GM23338 (cell line): ENCODE data around the gene NRIP3.

Source experiments
- CREB1 ChIP-seq: fragments of 250-450 bp; sonication (Bioruptor Pico); IDR thresholded peaks from 2 replicates; pipeline ENCODE4 v1.5.0; 2020; ENCODE audit warnings: low read depth, mild to moderate bottlenecking, moderate library complexity
- ETS1 ChIP-seq: IDR thresholded peaks from 2 replicates; pipeline ENCODE4 v1.6.1; 2016; ENCODE audit warnings: antibody characterized with exemption
- EZH2 ChIP-seq: fragments of 200-600 bp; sonication (generic); IDR thresholded peaks from one replicate; pipeline ENCODE4 v1.8.0; 2017; ENCODE audit warnings: antibody characterized with exemption, mild to moderate bottlenecking, low read depth; ENCODE audit not compliant: unreplicated experiment
- EZH2phosphoT487 ChIP-seq: fragments of 200-600 bp; sonication (generic); IDR thresholded peaks from one replicate; pipeline ENCODE4 v1.8.1; 2018; ENCODE audit warnings: antibody characterized with exemption; ENCODE audit not compliant: unreplicated experiment
- POLR2AphosphoS5 ChIP-seq: IDR thresholded peaks from 2 replicates; pipeline ENCODE4 v1.6.1; 2016; ENCODE audit warnings: antibody characterized with exemption, low read depth
- REST ChIP-seq: IDR thresholded peaks from one replicate; pipeline ENCODE4 v1.6.1; 2018; ENCODE audit warnings: antibody characterized with exemption; ENCODE audit not compliant: unreplicated experiment
- ZNF114 ChIP-seq: fragments of 250-450 bp; sonication (Bioruptor Pico); IDR thresholded peaks from 2 replicates; pipeline ENCODE4 v1.5.0; 2020; ENCODE audit warnings: mild to moderate bottlenecking, moderate library complexity
- TF ChIP-seq, protein P1 (sequence below), 2 experiments: fragments of 200-600 bp in 1 of 2; sonication (generic) in 1 of 2; conservative IDR thresholded peaks; 2 replicates each; pipeline versions ENCODE4 v1.5.1 to v1.6.1; 2016 to 2017; ENCODE audit warnings: antibody characterized with exemption in 2 of 2, low read depth in 2 of 2, mild to moderate bottlenecking in 2 of 2, moderate library complexity in 1 of 2

- TF ChIP-seq, protein P1, sequence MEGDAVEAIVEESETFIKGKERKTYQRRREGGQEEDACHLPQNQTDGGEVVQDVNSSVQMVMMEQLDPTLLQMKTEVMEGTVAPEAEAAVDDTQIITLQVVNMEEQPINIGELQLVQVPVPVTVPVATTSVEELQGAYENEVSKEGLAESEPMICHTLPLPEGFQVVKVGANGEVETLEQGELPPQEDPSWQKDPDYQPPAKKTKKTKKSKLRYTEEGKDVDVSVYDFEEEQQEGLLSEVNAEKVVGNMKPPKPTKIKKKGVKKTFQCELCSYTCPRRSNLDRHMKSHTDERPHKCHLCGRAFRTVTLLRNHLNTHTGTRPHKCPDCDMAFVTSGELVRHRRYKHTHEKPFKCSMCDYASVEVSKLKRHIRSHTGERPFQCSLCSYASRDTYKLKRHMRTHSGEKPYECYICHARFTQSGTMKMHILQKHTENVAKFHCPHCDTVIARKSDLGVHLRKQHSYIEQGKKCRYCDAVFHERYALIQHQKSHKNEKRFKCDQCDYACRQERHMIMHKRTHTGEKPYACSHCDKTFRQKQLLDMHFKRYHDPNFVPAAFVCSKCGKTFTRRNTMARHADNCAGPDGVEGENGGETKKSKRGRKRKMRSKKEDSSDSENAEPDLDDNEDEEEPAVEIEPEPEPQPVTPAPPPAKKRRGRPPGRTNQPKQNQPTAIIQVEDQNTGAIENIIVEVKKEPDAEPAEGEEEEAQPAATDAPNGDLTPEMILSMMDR (conservative IDR thresholded peaks at IDR 0.05; ENCODE audit: low read depth in 2 of 2): peak; percentile 80 to 90
- TF ChIP-seq EZH2 (no peak), POLR2AphosphoS5 (no peak), REST (no peak), EZH2phosphoT487 (no peak), ZNF114 (CRISPR knock-in tag) (no peak), CREB1 (no peak), ETS1 (no peak)
Measured at GRCh38 chr11:9015677-9016076, 11.9 kb upstream of the NRIP3 start.
